Skin of body (tissue), 2 donors: ENCODE data around the gene COPS2. TPM values are rescaled to one million over a fixed set of nuclear protein-coding genes. Genes with fewer than 3 reads are reported as not detected.

Experiments
- DNase-seq: peaks from one replicate; lab custom pipeline; 2025; lab: John Stamatoyannopoulos, UW
- total RNA-seq: library from RNA; depleted of rRNA; stranded (reverse); fragments of >200 nt; gene quantifications from one replicate; pipeline ENCODE4 v1.2.3, GENCODE V29; 2014

COPS2 gene
- total RNA-seq, 1 donor from 2014 or later: 80.4 TPM

DNA sequence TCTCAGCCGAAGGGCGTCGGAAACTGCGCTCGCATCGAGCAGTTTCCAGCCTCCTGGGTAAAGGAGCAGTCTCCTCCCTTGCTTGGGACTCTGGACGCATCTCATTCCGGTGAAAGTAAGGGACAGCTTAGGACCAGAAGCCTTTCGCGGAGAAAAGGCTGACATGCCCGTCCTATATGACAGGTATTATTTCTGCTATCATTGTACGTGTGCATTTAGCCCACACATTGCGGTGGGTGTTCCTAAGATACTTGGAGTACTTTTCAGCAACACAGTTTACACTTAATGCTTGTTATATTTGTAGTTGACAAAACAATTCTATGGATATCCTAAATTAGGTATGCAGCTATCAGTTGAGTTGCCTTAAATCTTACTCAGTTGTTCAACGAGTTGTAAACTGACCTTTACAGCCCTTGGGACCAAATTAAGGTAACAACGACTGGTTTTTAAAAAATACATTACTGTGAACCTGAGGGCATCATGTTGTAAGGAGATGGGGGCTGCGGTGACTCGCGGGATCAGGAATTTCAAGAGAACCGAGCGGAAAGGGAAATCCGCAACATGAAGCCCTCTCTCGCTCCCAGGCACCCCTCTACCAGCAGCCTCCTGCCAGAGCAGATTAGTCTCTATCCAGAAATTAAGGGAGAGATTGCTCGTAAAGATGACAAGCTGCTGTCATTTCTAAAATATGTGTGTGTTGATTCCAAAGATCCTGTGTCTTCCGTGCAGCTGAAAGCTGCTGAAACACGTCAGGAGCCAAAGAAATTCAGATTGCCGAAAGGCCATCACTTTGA, 632 bp upstream of the COPS2 start:
- DNase-seq: peak; percentile 39

DNA sequence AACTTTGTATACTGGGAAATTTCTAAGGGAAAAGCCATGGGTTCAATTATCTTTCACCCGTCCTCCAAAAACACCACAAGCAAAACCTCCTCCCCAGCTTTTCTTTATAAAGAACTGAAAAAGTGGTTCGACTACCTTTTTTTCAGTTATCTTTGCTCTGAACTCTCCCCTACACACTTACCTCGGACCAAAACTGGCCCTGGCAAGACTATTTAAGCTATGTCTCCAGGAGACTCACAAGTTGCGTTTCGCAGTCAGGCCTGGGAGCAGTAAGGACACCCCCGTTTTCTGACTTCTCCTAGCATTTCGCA, 645 bp downstream of the COPS2 start:
- no peak for DNase-seq

DNA sequence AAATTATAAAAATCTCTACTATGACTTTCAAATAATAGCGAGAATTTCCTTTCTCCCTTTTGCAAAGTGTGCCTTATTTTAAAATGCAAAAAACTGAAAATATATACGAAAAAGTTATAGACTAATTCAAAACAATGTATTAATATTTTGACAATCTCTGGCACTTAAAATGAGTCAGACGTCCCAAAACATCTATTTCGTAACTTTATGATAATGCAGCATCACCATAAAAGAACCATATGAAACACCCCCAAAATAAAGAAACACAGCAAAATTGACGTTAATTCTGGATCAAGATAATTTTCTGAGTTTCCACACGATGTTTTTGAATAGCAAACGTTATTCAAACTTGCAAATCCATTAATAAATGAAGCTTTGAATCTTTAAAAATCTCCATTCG, 1.0 kb downstream of the COPS2 start:
- DNase-seq: no peak

DNA sequence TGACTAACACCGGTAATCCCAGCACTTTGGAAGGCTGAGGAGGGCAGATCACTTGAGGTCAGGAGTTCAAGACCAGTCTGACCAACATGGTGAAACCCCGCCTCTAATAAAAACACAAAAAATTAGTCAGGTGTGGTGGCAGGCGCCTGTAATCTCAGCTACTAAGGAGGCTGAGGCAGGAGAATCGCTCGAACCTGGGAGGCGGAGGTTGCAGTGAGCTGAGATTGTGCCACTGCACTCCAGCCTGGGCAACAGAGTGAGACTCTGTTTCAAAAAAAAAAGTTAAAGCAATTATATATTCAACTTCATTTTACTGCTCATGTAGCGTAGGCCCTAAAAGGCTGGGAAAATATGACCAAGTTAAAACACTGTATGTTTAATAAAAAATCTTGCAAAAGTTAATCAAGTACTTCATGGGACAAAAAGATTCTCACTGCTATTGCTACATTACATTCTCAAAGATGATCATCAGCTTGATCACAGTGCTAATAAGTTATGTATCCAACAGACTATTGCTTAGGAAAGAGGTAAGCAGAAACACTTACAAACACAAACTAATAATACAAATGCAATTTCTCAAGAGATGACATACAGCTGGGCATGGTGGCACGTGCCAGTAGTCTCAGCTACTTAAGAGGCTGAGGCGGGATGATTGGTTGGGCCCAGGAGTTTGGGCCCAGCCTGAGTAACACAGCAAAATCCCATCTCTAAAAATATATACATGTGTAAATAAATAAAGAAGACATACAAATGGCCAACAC, 2.7 kb downstream of the COPS2 start:
- DNase-seq: no peak

DNA sequence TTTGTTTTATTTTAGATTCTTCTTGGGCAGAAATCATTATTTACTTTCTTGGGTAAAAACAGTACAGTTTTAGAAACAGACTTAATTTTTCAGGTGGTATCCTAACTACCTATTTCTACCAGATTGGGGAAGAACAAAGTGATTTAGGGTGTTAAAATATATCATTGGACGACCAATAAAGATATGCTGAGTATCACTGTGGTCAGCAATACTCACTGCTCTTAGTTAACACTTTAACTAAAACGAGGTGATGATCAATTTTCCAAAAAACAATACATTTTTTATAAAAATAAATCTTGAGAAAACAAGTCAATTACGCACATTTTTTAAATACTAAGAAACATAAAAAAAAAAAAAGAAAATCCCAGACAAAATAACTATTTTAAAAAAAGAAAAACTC, 3.6 kb downstream of the COPS2 start:
- DNase-seq: no peak

DNA sequence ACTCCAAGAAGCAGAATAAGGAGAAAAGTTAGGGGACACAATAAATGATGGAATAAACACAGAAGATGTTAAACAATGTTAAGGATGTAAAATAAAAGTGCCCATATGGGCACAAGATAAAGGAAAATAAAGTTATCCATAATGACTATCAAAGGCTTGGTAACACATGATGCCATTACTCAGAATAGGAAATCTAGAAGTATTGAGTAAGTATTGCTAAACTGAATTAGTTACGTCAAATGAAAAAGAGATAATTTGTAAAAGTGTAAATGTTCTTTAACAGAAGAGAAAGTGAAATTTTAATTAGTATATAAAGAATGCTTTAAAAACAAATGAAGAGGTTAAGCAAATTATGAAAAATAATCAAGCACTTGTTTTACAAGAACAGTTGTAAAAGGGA, 6.7 kb downstream of the COPS2 start:
- DNase-seq: no peak

DNA sequence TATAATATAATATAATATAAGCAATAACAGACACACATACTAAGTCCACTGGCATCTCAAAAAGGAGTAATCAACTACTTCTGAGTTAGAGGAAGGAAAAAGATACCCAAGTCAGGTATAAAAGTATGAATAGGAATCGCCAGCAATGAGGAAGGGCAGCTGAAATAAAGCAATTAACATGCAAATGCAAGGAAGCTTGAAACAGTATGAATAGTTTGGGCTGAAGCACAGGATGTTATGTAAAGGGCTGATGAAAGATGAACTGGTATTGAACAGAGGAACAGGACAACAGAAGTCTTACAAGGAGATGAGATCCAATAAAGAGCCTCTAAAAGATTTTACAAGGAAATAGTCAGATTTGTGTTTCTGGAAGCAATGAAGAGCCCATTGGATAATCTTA, 7.1 kb downstream of the COPS2 start:
- no peak for DNase-seq

DNA sequence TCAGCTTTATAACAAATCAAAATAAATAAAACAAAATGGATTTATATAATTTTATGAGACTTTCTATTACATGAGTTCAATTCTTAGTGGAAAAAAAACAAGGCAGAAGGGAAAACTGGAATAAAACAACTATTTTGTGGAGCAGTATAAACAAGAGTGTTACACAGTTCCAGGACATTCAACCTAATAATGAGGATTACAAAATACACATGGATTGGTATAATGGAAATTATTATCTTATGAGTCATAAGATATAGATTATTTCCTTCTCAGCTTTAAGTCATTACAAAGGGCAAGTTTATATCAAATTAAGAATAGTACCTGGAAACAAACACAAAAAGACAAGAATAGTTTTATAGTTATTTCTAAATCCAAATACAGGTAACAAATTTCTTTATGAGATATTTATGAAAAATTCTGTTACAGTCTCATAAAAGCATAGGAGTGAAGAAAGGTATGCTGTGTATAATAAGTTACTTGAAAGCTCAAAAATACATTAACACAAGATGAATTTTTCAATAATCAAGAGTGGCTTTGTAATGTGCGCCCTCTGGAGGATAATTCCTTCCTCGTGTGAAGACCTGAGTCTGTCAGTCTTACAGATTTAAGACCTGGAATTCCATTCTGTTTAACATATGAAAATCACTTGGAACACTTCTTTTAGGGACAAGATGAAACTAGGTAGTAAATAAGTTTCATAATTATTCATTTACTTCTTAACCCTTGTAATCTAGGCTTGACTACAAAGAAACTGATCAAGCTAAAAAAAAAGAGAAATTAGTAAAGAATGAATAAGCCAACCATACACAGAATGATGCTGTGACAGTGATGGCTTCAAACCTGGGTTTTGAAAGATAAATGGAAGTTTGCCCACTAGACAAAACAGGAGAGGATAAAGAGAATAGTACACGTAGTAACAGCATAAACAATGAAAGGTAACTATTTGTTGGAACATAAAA, 9.5 kb downstream of the COPS2 start:
- DNase-seq: peak; percentile 39

DNA sequence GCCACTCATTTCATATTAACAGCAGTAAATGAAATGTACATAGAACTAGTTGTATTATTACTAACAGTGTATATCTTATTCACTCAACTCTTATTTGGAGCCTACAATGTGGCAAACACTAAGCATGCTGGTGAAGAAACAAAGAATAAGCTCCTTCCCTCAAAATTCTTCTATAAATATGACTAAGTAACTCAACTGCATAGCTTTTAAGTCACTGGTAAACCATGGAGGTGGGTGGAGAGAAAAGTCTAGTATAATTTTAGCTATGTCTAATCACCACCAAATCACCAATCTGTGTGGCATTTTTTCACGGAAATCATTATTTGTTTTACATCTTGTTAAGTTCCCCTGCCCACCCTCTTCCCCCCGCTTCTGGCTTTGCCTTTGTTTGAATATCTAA, 17.5 kb downstream of the COPS2 start:
- DNase-seq: no peak

DNA sequence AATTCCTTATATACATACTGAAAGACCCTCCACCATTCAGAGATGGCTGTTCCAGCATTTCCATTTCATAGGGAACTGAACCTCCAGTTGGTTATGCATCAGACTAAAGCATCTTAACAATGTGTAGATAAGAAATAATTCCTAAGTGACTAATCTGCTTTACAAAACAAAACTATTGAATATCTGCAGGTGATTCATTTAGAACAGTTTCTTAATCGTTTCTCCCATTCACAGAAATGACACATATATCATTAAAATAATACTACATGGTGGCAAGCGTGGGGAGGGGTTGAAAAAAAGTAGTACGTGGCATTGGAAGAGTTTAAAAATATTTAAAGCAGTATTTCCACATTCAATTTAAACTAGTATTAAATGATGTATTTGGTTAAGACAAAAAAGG, 19.5 kb downstream of the COPS2 start:
- DNase-seq: no peak

DNA sequence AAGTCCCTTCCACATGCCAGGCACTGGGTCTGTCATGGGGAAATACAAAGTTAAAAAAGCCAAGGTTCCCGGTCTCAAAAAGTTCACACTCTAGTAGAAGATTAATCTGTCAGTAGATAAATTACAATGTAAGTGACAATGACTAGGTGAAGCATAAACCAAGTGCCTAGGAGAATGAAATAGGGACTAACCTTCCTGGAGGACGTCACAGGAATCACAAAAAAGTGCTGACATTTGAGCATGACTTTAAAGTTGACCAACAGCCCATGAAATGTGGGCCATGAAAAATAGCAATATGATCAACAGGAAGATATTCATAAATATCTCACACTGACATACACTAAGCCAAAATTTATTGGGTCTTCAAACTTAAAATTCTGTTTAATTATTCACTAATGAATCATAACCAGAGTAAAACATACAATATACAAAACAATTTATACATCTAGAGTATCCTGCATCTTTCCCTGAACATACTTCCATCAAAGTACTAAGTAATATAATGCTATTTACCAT, 20.0 kb downstream of the COPS2 start:
- DNase-seq: no peak

DNA sequence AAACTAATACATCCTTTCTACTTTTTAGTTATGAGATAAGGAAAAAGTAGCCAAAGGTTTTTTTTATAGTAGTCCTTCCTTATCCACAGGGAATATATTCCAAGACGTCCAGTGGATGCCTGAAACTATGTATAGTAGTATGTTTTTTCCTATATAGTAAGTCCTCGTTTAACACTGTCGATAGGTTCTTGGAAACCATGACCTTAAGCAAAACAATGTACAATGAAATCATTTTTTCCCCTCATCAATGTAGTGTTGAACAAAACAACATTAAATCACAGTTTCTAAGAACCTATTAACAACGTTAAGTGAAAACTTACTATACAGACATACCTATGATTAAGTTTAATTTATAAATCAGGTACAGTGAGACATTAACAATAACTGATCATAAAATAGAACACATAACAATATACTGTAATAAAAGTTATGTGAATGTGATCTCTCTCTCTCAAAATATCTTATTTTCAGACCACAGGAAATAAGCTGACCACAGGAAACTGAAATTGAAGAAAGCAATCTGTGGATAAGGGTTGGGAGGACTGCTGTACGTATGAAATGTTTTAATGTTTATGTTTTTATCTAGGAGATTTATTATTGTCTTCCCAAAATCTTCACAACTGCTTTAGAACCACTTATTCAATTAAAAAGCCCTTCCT, 20.6 kb downstream of the COPS2 start:
- no peak for DNase-seq

DNA sequence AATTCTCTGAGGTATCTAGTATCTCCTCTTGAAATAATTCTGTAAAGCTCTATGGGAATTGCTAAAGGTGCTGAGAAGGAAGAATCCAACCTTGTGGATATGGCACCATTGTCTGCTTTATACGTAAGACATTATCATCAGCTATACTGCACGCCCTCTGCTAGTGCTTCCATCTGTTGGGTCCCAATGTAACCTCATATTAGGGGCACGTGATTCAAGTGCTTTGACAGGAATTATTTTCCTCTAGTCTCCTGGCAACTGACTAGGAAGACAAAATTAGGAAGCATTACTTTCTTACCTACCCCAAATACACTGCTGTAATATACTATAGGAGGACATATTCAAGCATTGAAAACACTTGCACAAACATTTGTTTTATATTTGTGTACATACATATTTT, 24.0 kb downstream of the COPS2 start:
- DNase-seq: no peak

DNA sequence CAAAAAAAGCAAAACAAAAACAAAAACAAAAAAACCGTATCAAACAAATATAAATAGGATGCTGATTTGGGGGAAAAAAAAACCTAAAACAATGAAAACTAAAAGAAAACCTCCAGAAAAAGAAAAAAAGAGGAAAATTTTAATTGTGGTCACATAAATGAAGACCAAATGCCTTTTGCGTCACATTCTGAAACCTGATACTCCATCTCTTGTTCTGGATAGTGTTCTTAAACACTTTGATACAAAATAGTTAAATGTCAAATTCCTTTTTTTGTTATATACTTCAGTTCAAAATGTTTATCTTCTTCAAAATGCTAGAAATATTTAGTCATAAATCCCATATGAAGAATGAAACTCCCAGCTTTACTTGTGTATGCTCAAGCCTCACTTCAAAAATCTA, 31.0 kb downstream of the COPS2 start:
- no peak for DNase-seq

DNA sequence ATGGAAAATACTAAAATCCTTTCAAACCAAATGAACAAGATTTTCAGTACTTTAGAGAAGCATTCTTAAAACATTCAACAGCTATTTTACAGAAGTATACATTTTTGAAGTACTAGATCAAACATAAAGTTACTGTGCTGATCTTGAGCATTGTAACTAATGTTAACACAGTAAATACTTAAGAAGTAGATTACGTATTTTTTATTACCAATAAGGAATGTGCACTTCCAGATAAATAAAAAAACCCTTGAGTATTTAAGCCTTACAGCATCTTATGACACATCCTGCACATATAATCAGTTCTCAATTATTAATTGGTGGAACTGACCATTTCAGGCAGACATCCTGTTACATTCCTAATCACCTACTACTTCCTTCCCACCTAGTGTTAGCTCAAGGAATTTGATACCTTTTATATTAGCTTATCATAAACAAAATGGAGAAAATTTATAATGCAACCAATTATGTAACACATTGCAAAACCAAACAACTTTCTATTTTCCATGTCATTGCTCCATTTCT, 32.8 kb downstream of the COPS2 start:
- DNase-seq: no peak

DNA sequence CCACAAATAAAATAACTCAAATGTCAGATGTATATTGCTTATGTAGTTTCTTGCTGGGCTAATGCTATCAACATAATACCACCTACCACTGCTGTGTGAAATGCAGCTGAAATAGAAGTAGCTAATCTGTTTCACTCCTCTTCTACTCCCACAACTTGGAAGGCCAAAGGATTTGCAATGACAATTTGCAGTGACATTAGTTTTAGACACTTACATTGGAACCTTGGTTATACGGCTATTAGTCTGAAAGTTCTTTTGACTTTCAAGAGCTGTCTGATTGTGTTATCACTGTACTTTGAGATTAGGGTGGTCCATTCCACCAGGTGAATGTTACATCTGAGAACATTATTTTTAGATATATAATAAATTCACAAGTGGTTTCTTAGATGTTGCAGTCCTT, 33.5 kb downstream of the COPS2 start:
- no peak for DNase-seq

DNA sequence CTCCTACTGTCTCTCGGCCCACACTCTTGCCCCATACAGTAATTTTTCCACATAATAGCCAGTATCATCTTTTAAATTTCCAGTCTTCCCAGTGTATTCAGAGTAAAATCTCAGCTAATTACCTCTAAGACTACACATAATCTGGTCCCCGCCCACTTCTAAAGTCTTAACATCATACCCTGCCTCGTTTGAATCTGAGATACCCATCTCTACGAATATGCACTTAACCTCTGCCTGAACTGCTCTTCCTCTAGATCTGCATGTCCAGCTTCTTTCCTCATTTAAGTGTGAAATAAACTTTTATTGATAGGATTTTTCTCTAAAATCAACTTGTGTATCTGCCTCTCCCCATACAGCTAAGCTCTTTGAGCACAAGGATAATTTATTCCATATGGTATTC, 34.6 kb downstream of the COPS2 start:
- DNase-seq: no peak

DNA sequence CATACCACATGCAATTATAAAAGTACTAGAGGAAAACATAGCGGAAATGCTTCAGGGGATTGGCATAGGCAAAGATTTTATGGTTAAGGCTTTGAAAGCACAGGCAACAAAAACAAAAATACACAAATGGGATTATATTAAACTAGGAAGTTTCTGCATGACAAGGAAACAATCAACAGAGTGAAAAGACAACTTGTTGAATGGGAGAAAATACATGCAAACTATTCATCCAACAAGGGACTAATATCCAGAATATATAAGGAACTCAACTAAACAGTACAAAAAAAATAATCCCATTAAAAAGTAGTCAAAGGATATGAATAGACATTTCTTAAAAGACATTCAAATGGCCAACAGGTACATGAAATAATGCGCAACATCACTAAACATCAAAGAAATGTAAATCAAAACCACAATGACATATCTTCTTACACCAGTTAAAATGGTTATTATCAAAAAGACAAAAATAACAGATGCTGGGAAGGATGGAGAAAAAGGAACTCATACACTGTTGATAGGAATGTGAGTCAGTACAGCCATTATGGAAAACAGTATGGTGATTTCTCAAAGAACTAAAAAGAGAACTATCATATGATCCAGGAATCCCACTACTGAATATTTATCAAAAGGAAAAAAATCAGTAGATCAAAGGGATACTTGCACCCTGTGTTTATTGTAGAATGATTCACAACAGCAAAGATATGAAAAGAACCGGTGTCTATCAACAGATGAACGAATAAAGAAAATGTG, 39.1 kb downstream of the COPS2 start:
- DNase-seq: no peak

DNA sequence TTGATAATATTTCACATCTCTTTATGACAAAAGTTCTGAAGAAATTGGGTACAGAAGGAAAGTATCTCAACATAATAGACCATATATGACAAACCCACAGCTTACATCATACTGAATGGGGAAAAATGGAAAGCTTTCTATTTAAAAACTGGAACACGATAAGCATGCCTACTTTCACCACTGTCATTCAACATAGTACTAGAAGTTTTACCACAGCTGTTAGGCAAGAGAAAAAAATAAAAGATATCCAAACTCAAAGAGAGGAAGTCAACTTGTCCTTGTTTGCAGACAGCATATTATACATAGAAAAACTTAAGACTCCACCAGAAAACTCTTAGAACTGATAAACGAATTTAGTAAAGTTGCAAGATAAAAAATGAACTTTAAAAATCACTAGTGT, 40.3 kb downstream of the COPS2 start:
- no peak for DNase-seq
